HG02852 (cell line): Measurements from ENCODE around the gene MAP4K4.
"Not testable (repeated sequence)": the region's sequence is repeated elsewhere in the genome, so short reads cannot be mapped to it uniquely, and the experiment has no call there.

ENCODE experiments used
- ATAC-seq: cut with Tn5 transposase; IDR thresholded peaks from one replicate; pipeline ENCODE4 v1.9.1; 2021; ENCODE audit warnings: mild to moderate bottlenecking, moderate library complexity; ENCODE audit not compliant: unreplicated experiment

MAP4K4 gene

DNA sequence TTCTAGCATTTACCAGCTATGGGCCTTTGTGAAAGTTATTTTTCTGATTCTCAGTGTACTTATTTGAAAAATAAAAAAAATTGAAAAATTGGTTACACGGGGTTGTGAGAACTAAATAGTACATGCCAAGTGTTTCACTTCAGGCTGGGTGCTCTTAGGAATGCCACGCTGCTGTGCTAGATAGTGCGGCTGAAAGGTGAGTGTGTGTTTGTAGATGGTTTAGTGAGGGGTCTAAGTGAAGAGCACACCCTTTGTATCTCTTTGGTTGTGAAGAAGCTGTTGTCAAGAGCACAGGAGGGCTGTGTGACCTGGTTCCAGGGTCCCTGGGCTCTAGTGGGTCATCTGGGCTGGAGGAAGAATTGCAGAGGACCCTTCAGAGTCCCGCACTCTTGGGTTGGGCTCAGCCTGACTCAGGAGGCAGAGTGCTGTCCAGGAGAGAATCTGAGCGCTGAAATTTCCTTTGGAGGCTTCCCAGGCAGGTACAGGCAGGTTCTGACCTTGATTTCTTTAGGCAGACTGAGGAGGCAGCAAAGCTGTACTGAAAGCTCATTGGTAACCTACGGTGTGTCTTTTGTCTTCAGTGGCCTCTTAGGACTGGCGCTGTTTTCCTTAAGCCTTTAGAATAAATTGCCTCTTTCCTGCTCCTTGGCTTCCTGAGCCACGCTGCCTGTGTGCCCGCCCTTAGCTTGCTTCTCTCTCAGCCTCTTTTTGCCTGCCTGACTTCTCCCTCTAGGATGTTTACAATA, 44.4 kb downstream of the MAP4K4 start:
- no peak for ATAC-seq

DNA sequence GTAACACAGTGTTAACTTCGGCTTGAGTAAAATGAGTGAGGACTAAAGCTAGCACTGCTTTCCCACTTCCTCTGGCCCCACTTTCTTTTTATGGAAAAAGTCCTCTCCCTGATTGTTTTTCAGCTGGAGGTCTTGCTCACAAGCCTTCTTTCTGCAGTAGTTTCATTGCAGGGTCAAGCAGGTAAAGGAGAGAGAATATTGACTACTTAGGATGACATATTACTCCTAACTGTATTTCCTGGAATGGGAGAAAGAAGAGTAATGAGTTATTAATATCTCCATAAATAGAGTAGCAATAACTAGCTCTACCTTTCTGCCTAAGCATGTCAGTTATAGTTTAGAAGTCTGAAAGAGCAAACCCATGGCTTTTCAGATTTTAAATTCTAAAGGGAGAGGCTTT, 45.0 kb downstream of the MAP4K4 start:
- ATAC-seq: no peak

DNA sequence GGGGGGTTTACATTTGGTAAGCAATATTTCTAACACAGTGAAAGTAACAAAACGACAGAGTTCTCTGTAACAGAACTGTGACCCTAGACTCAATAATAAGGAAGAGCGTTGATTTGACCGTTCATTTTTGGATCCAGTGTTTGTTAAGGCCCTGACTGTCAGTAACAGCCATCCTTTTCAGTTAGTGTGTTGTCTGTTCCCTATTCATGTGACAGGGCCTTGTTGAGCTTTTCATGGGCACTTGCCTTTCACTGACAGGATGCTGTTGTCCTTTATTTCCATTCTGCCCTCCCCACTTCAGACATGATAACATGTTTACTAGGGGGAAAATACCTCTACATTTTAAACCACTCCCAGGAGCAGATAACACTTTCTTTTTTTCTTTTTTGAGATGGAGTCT, 45.8 kb downstream of the MAP4K4 start:
- ATAC-seq: no peak

DNA sequence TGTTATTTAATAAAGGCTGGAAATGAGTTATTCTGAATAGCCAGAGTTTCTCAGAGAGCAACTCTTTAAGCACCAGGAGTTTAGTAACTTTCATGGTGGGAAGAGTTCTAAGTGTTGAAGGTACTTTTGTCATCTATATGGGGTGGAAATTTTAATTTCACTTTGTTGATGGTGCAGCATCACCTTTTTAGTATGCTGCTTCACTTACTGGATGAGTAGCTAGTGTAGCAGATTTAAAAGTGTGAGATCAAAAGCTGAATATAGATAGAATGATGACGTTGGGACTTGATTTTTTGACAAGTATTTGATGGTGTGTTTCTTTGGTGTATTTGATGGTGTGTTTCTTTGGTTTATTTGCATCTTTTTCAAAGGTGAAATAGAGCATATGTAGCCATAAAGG, 47.3 kb downstream of the MAP4K4 start:
- no peak for ATAC-seq

DNA sequence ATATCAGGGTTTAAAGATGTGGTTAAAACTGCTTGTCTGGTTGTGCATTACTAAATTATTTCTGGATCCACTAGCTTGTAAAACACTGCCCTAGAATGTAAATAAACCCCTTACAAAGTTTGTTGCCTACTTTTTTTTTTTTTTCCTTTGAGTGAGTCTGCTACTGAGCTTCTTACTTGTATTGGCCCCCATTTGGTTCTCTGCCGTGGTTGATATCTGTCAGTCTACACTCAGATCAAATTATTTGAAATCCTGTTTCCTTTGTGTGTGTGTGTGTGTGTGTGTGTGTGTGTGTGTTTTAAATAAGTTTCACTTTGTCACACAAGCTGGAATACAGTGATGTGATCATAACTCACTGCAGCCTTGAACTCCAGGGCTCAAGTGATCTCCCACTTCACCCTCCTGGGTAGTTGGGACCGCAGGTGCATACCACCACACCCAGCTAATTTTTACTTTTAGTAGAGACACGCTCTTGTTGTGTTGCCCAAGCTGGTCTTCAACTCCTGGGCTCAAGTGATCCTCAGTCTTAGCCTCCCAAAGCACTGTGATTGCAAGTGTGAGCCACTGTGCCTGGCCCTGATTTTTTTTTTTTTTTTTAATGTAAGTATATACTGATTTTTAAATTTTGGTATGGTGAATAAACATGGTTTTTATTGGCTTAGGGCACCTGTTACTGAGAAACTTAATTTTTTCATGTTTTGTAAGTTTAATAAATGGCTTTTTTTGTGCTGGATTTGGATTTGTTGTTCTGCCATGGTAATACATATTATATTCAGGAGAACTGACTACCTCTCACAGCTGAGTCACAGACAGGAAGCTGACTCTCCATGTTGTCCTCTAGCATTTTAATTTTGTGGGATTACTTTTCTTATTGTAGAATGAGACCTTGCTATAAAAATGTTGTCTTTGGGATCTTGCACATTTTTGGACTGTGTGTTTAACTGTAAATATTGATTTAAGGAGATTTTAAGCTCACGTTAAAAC, 48.5 kb downstream of the MAP4K4 start:
- no peak for ATAC-seq

DNA sequence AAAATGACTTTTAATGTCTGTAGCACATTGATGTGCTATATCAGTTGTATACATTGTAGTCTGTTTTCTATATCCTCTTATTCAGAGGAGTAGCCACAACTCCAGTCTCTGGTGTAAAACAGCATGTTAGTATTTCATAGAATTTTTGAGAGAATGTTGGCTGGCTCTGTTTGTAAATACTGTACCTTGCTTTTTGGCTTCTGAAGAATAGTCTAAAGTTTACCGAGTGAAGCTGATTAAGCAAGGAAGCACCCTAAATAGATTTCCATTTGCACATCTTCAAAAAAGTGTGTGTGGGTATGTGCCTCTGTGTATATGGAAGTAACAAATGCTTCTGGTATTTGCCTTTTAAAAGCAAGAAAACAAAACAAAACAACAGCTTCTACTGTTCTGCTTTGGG, 50.5 kb downstream of the MAP4K4 start:
- no peak for ATAC-seq

DNA sequence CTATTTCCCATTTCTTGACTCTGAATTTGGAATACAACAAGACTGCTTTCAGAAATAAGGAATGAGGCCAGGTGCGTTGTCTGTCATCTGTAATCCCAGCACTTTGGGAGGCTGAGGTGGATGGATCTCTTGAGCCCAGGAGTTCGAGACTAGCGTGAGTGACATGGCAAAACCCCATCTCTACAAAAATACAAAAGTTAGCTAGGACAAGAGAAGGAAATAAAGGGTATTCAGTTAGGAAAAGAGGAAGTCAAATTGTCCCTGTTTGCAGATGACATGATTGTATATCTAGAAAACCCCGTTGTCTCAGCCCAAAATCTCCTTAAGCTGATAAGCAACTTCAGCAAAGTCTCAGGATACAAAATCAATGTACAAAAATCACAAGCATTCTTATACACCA, 51.0 kb downstream of the MAP4K4 start:
- not testable (repeated sequence) for ATAC-seq

DNA sequence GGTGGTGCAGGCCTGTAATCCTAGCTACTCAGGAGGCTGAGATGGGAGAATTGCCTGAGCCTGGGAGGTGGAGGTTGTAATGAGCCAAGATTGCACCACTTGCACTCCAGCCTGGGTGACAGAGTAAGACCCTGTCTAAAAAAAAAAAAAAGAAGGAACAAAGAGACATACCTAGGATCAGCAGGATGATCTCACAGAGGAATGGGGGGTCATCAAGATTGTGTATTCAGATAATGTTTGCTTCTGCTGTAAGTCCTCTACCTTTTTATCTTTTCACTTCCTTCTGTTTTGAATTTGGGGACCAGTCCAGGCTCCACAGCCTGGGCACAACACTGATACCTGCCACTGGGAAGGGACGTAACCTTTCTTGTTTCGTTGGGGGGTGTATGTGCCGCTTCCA, 53.2 kb downstream of the MAP4K4 start:
- ATAC-seq: no peak

DNA sequence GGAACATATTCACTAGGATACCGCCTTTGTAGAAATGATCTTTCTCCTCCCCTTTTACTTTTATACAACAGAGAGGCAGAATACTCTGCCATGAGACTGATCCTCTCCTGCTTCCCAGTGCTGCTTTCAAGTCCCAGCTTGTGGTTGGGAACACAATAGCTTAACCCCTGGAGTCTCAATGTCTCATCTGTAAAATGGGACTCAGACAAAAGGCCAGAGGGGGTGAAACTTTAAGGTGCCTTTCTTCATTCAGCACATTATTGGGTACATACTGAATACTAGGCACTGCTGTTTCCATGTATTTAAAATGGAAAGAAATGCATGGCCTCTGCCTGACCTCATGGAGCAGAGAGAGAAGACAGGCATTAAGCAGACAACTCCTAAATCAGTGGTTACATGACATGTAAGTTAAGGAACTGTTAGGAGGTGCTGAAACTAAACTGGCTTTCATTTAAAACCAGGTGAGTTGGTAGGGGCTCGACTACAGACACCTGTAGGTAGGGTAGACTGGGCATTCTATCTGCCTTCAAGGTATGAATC, 53.8 kb downstream of the MAP4K4 start:
- no peak for ATAC-seq

DNA sequence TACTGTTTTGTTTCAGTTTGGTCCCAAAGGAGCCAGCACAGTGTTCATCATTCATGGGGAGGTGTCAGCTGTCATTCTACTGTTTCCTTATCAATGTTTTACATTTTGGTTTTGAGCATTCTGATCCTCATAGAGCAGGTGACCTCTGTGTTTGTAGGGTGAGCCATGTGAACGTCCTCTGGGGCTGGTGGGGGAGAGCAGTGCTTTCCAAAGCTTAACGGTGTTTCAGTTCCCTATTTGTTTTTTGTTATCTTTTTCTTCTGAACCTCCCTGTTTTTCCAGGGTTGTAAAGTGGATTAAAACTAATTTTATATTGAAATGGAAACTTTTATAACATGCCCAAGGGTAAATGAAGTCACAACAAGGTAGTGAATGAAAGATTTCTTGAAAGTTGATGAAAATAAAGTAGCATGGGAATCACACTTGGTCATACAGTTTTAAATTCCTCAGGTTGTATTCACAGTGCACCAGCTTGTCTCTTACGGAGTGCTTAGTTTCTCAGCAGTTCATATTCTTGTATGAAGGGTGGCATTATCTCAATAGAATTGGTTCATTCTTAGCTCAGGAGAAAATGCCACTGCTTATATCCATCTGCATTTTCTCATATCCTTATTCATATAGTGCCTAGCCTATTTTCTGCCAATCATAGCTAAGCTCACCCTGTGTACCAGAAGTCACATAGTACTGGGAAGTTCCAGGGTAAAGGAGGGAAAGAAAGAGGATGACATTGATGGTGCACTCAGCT, 54.5 kb downstream of the MAP4K4 start:
- ATAC-seq: peak; percentile 62

DNA sequence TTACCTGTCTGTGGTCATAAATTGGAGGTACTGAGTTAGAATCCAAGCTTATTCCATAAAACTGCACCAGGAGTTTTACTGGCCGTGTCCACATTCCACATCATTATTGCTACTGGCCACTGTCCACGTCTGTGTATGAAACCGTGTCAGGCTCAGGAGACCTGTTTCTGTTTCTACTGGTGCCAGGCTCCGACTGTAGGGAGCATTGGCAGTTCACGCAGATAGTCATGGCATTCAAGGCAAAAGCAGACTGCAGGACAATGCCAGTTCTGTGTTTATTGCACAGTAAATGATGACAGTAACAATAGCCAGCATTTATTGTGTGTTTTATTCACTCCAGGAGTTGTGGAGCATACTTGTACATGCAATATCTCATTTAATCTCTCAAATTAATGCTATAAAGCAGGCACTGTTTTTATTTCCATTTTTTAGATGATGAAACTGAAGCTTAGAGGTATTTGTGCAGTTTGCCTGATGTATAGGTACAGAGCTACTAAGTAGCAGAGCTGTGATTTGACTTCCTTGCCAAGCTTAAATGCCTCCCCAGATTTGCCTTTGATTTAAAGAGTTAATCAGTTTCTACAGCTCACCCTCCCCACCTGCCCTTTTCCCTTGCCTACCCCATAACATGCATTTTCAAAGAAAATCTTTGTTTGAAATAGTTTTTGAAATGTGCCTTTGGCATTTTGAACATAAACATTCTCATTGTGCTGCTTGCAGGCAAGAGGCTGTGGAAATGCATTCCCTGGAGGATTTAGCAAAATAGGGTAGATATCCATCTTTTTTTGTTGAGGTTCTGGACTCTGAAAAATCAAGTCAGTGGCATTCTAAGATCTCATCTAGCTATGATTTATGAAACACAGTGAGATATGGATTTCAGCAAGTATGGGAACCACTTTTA, 55.5 kb downstream of the MAP4K4 start:
- ATAC-seq: no peak

DNA sequence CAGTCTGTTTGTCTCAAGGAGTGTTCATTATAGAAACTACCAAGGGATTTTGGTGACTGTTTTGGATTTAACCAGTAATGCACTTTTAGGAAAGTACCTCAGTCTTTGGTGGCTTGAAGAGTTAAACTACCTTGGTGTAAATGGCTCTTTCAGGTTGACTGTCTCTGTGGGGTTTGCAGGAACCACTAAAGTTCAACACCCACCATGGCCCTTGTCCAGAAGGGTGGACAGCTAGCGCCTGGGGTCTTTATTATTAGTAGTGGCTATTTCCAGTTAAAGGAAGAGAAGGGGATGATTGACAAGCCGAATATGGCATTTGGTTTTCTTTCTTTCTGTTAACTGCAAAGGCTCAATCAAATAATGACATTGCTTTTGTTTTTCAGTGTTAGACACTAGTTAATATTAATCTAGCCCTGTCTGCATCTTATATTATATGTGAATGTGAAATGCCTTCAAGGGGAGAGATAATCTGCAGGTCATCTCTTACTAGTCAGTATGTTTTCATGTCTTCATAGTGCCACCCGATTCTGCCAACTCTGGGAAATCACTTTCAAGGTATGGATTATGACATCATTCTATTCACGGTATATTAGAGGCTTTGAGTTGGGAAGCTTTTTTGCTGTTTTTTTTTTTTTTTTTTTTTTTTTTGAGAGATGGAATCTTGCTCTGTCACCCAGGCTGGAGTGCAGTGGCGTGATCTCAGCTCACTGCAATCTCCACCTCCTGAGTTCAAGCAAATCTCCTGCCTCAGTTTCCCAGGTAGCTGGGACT, 56.4 kb downstream of the MAP4K4 start:
- peak; percentile 40 for ATAC-seq

DNA sequence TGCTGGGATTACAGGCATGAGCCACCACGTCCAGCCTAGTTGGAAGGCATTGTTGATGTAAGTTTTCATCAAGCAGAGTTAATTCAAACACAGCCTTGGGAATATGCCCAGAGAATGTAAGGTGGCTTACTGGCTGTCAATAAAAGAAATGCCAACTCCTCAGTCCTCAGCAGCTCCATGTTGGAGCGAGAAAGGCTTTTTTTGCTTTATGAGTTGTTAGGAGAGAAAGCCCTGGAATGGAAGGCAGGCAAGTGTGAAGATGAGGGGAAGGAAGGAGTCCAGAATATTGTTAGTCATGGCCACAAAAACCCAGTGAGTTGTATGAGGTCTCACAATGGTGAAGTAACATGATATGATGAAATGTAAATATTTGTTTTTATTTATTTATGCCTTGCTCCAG, 57.1 kb downstream of the MAP4K4 start:
- ATAC-seq: no peak

DNA sequence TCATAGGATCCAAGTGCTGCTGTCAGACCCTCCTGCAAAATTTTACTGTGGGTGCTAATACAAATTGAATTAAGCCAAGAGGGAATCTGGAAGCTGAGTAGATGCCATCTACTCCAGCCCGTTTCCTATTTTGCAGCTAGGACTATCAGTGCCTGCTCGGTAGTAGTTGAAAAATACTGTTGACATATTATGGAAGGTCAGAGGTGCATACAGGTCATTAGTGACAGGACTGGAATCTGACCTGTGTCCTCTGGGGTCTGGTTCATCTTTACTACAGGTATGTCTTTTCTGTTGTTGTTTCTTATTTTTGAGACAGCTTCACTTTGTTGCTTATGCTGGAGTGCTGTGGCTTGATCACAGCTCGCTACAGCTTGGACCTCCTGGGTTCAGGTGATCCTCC, 58.8 kb downstream of the MAP4K4 start:
- ATAC-seq: no peak

DNA sequence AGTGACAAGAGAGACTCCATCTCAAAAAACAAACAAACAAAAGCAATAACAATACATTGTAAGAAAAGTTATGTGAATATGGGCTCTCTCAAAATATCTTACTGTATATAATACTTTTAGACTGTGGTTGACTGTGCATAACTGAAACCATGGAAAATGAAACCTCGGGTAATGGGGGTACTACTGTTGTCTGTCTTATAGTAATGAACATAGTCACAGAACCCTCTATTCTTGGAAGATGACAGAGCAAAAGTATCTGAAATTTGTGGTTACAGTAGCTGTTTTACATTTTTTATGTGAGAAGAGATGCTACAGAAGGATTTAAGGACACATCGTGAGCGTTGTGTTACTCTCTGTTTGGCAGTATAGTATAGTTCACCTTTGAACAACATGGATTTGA, 60.5 kb downstream of the MAP4K4 start:
- ATAC-seq: peak; percentile 48

DNA sequence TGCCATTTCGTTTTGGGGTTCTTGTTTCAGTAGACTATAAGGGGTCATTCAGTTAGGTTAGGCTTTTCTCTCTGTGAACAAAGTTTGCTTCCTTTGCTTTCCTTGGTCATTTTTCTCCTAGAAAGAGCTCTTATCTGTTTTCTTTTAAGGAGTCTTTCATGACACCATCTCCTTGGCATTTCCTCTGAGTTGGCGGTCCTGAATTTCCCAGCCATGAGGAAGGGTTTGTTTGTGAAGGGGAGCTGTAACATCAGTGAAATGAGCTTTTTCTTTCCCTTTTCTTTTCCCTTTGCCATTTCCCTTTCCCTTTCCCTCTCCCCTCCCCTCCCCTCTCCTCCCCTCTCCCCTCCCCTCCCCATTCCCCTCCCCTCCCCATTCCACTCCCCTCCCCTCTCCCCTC, 61.7 kb downstream of the MAP4K4 start:
- no peak for ATAC-seq

DNA sequence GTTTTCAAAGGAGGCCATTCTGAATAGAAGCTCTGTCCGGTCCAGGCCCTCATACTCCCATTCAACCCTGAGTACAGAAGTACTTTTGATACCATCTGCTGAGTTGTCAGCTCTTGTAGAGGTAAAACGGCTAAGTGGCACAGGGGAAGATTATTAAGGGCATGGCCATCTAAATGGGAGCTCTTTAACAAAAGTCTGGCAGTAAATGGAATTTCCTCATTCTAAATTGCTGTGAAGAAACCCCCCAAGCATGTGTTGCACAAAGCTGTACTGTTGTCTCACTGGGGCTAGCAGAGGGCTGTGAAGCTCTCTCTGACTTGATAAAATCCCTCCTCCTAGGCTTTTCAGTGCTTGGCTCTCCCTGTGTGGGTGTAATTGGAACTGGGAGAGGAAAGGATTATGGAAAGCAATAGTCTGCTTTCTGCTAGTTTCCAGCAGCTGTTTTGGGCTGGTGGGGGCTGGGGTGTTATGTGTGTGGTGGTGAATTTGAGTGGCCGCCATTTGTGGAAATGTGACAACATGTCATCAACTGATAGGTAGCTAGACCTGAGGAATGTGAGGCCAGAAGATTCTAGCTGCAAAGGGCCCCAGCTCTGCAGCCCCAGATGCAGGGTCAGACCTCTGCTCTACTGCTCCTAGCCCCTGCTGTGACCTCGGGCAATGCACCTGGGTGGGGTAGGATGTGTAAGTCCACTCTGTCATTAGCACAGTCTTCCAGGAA, 65.1 kb downstream of the MAP4K4 start:
- no peak for ATAC-seq

DNA sequence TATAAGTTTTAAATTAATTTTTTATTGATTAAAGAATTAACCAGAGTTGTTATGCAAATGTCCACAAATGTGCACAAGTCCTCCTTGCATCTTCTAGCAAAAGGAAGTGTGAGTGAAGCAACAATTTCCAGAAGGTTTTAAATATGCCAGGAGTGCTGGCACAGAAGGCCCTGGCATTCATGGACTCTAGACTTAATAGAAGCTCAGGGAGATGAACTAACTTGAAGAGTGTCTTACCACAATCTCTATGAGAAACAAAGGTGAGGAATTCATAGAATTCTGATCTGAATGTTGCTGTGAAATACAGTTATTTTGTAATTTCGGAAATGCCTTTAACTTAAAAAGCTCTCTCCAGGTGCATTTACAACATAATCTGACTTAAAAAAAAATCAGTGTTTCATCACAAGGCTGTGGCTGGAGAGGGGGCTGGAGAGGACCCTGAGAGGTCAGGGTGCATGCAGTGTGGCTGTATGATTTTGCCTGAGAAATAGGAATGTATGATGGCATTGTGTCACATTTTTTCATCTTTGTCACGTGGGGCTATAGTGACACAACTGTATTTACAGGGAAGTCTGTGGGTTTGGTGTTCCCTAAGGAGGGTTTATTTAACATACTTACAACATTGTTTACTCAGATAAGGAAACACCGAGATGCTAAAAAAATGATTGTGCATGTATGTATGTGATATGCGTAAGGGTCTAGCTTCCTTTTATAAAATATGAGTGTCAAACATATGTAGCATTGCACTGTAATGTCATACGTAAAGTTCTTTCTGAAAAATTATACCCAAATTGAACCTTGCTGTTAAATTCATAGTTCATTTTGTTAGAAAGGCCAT, 66.2 kb downstream of the MAP4K4 start:
- no peak for ATAC-seq
